Natural killer cell treated with Interleukin-12 subunit alpha and Interleukin-12 subunit beta and Interleukin-15 and Interleukin-18, amount 100 ng/mL, for 72 hours (primary cell): ENCODE measurements around the gene PAGE1. TPM values are rescaled to one million over a fixed set of nuclear protein-coding genes. Genes with fewer than 3 reads are reported as not detected.

Experiments
- ATAC-seq, 2 donors: fragments of 150-1000 bp; cut with Tn5 transposase in 1 of 2; sonication (Bioruptor Pico), chemical (Tn5 transposase) in 1 of 2; 2 replicates each; pipeline ENCODE4 v1.10.0; 2021
- DNase-seq: peaks from one replicate; pipeline ENCODE4 v3.0.0; 2022; ENCODE audit warnings: low spot score
- H3K27ac Mint-ChIP-seq, 2 donors: 1 replicate in 1 of 2; 2 replicates in 1 of 2; pipeline ENCODE4 v1.8.0; 2022; ENCODE audit warnings: mixed read lengths in 2 of 2, mild to moderate bottlenecking in 1 of 2, moderate library complexity in 1 of 2
- H3K27me3 Mint-ChIP-seq, 2 donors: 1 replicate in 1 of 2; 2 replicates in 1 of 2; pipeline ENCODE4 v1.8.0; 2022; ENCODE audit warnings: mixed read lengths in 2 of 2
- H3K36me3 Mint-ChIP-seq: one replicate; pipeline ENCODE4 v1.8.0; 2022; ENCODE audit warnings: mixed read lengths
- H3K4me1 Mint-ChIP-seq, 2 donors: 1 replicate in 1 of 2; 2 replicates in 1 of 2; pipeline ENCODE4 v1.8.0; 2022; ENCODE audit warnings: low read depth in 2 of 2, mixed read lengths in 2 of 2, mild to moderate bottlenecking in 1 of 2
- H3K4me3 Mint-ChIP-seq: one replicate; pipeline ENCODE4 v1.8.0; 2022; ENCODE audit warnings: mixed read lengths
- H3K9me3 Mint-ChIP-seq: 2 replicates; pipeline ENCODE4 v1.8.0; 2022; ENCODE audit warnings: mixed read lengths
- total RNA-seq, 2 donors: library from RNA; stranded (reverse); gene quantifications; one replicate each; pipeline ENCODE4 v1.2.3, GENCODE V29; 2022

PAGE1 gene
- total RNA-seq, 2 donors from 2014 or later: not detected

GRCh38 chrX:49675075-49675719, 20.6 kb downstream of the PAGE1 start:
- DNase-seq: no peak

GRCh38 chrX:49673394-49673793, 22.4 kb downstream of the PAGE1 start:
- Mint-ChIP-seq H3K4me1 (no peaks in the 10 kb centered on the region), H3K9me3 (no peaks in the 10 kb centered on the region), H3K4me3 (no peak overlapping the region), H3K27me3 (peaks cover 15 to 22% of the 10 kb centered on the region in 2 donors), H3K36me3 (no peaks in the 10 kb centered on the region), H3K27ac (no peak overlapping the region)
- ATAC-seq (no peak), DNase-seq (no peak)

More at GRCh38 chrX:49675075-49675719, 20.6 kb downstream of the PAGE1 start:
- no peaks in the 10 kb centered on the region for H3K36me3 Mint-ChIP-seq
- no peaks in the 10 kb centered on the region for H3K9me3 Mint-ChIP-seq
- no peaks in the 10 kb centered on the region for H3K4me1 Mint-ChIP-seq
- no peak overlapping the region for H3K4me3 Mint-ChIP-seq
- H3K27ac Mint-ChIP-seq: no peak overlapping the region
- no peak for ATAC-seq
- H3K27me3 Mint-ChIP-seq: peaks cover 22 to 28% of the 10 kb centered on the region in 2 donors

GRCh38 chrX:49664824-49665223, 31.0 kb downstream of the PAGE1 start:
- Mint-ChIP-seq H3K36me3 (no peaks in the 10 kb centered on the region), H3K4me1 (no peaks in the 10 kb centered on the region), H3K27ac (no peak overlapping the region), H3K4me3 (no peak overlapping the region), H3K9me3 (no peaks in the 10 kb centered on the region), H3K27me3 (peaks cover 0 to 8% of the 10 kb centered on the region in 2 donors)
- ATAC-seq (no peak), DNase-seq (no peak)

- H3K4me1 Mint-ChIP-seq: no peaks in the 10 kb centered on the region
- peaks cover 0 to 7% of the 10 kb centered on the region in 2 donors for H3K27me3 Mint-ChIP-seq
- H3K9me3 Mint-ChIP-seq: no peaks in the 10 kb centered on the region
- ATAC-seq (peak in 1 of 2 donors; percentile 33), DNase-seq (no peak)
- no peak overlapping the region for H3K4me3 Mint-ChIP-seq
- no peaks in the 10 kb centered on the region for H3K36me3 Mint-ChIP-seq
- H3K27ac Mint-ChIP-seq: no peak overlapping the region
These were observed 33.9 kb downstream of the PAGE1 start for GRCh38 chrX:49661881-49662280.

GRCh38 chrX:49659771-49660170, 36.0 kb downstream of the PAGE1 start:
- H3K9me3 Mint-ChIP-seq: no peaks in the 10 kb centered on the region
- no peaks in the 10 kb centered on the region for H3K36me3 Mint-ChIP-seq
- H3K27ac Mint-ChIP-seq: no peak overlapping the region
- H3K27me3 Mint-ChIP-seq: peaks cover 0 to 9% of the 10 kb centered on the region in 2 donors
- DNase-seq: no peak
- H3K4me3 Mint-ChIP-seq: no peak overlapping the region
- H3K4me1 Mint-ChIP-seq: no peaks in the 10 kb centered on the region
- no peak for ATAC-seq

GRCh38 chrX:49656533-49656932, 39.3 kb downstream of the PAGE1 start:
- ATAC-seq (no peak), DNase-seq (no peak)
- H3K4me3 Mint-ChIP-seq: no peak overlapping the region
- H3K36me3 Mint-ChIP-seq: no peaks in the 10 kb centered on the region
- H3K27ac Mint-ChIP-seq: no peak overlapping the region
- H3K27me3 Mint-ChIP-seq: peaks cover 0 to 11% of the 10 kb centered on the region in 2 donors
- H3K9me3 Mint-ChIP-seq: no peaks in the 10 kb centered on the region
- H3K4me1 Mint-ChIP-seq: no peaks in the 10 kb centered on the region

- peak in 1 of 2 donors; percentile 59 for ATAC-seq
- no peak overlapping the region for H3K4me3 Mint-ChIP-seq
These were observed 50.7 kb downstream of the PAGE1 start for GRCh38 chrX:49644991-49645637.

More at GRCh38 chrX:49644991-49645637, 50.7 kb downstream of the PAGE1 start:
- Mint-ChIP-seq H3K9me3 (no peaks in the 10 kb centered on the region), H3K4me1 (no peaks in the 10 kb centered on the region), H3K27me3 (peaks cover 4 to 24% of the 10 kb centered on the region in 2 donors), H3K36me3 (no peaks in the 10 kb centered on the region), H3K27ac (no peak overlapping the region)
- DNase-seq: no peak

Other genes starting within 250 kb of the PAGE1 start
- not detected for gene GAGE12C, start 163.8 kb downstream of the PAGE1 start, total RNA-seq
- not detected for gene GAGE12D, start 154.3 kb downstream of the PAGE1 start, total RNA-seq
- gene GAGE12E, start 144.7 kb downstream of the PAGE1 start, total RNA-seq: not detected
- not detected for gene GAGE12F, start 135.1 kb downstream of the PAGE1 start, total RNA-seq
- gene GAGE12G, start 125.6 kb downstream of the PAGE1 start, total RNA-seq: not detected
- gene GAGE12H, start 116.0 kb downstream of the PAGE1 start, total RNA-seq: not detected
- not detected for gene GAGE2A, start 106.5 kb downstream of the PAGE1 start, total RNA-seq
- not detected for gene GAGE1, start 97.0 kb downstream of the PAGE1 start, total RNA-seq
- gene PAGE4, start 133.3 kb upstream of the PAGE1 start, total RNA-seq: not detected
- gene USP27X, start 183.5 kb upstream of the PAGE1 start, total RNA-seq: under 1 TPM; 0.81 to 1.00 TPM
- gene CLCN5, start 226.6 kb upstream of the PAGE1 start, total RNA-seq: 1 to 10 TPM; 3.8 to 6.2 TPM